Ishikawa (cell line): ENCODE results near the gene MRFAP1L1.

Experiments
- CEBPB ChIP-seq: IDR thresholded peaks from 2 replicates; pipeline ENCODE4 v1.6.1; 2012
- CREB1 ChIP-seq: IDR thresholded peaks from 2 replicates; pipeline ENCODE4 v1.6.1; 2012; ENCODE audit warnings: low read depth
- EGR1 ChIP-seq: IDR thresholded peaks from 2 replicates; pipeline ENCODE4 v1.6.1; 2012
- EP300 ChIP-seq: IDR thresholded peaks from 2 replicates; pipeline ENCODE4 v1.6.1; 2012; ENCODE audit warnings: borderline replicate concordance
- FOXM1 ChIP-seq: IDR thresholded peaks from 2 replicates; pipeline ENCODE4 v1.6.1; 2012; ENCODE audit warnings: low read depth, borderline replicate concordance
- MAX ChIP-seq: IDR thresholded peaks from 2 replicates; pipeline ENCODE4 v1.6.1; 2012
- NFIC ChIP-seq: IDR thresholded peaks from 2 replicates; pipeline ENCODE4 v1.6.1; 2012
- RAD21 ChIP-seq: IDR thresholded peaks from 2 replicates; pipeline ENCODE4 v1.6.1; 2012; ENCODE audit warnings: low read depth
- REST ChIP-seq: IDR thresholded peaks from 2 replicates; pipeline ENCODE4 v1.6.1; 2012; ENCODE audit warnings: low read depth, mild to moderate bottlenecking
- TAF1 ChIP-seq: IDR thresholded peaks from 2 replicates; pipeline ENCODE4 v1.6.1; 2012; ENCODE audit warnings: low read depth, mild to moderate bottlenecking
- TCF12 ChIP-seq: IDR thresholded peaks from 2 replicates; pipeline ENCODE4 v1.6.1; 2012; ENCODE audit warnings: low read depth
- TEAD4 ChIP-seq: IDR thresholded peaks from 2 replicates; pipeline ENCODE4 v1.6.1; 2012
- USF1 ChIP-seq: IDR thresholded peaks from 2 replicates; pipeline ENCODE4 v1.6.1; 2012
- YY1 ChIP-seq: IDR thresholded peaks from 2 replicates; pipeline ENCODE4 v1.6.1; 2012; ENCODE audit warnings: low read depth
- ZBTB7A ChIP-seq: IDR thresholded peaks from 2 replicates; pipeline ENCODE4 v1.6.1; 2012; ENCODE audit warnings: low read depth

The MRFAP1L1 gene

GRCh38 chr4:6686104-6686787 is 23.4 kb downstream of the MRFAP1L1 start:
- TF ChIP-seq NFIC (no peak), EP300 (no peak), TCF12 (no peak), CEBPB (no peak), USF1 (no peak), MAX (no peak), CREB1 (no peak), EGR1 (no peak), REST (no peak), ZBTB7A (no peak), TAF1 (no peak), FOXM1 (no peak), YY1 (no peak), TEAD4 (no peak)

GRCh38 chr4:6684656-6685055 is 25.0 kb downstream of the MRFAP1L1 start:
- TF ChIP-seq FOXM1: no peak
- no peak for TF ChIP-seq NFIC
- no peak for TF ChIP-seq TEAD4
- TF ChIP-seq YY1: no peak
- no peak for TF ChIP-seq EP300
- TF ChIP-seq RAD21: no peak
- no peak for TF ChIP-seq REST
- TF ChIP-seq CREB1: no peak
- TF ChIP-seq TAF1: no peak
- TF ChIP-seq USF1: no peak
- TF ChIP-seq ZBTB7A: no peak
- no peak for TF ChIP-seq MAX
- no peak for TF ChIP-seq TCF12
- TF ChIP-seq EGR1: no peak
- TF ChIP-seq CEBPB: no peak

- TF ChIP-seq MAX (no peak), RAD21 (no peak), CEBPB (no peak), USF1 (no peak), CREB1 (no peak), TEAD4 (no peak), EP300 (no peak), EGR1 (no peak), YY1 (no peak), NFIC (no peak), REST (no peak), TCF12 (no peak), FOXM1 (no peak)
Observed at GRCh38 chr4:6682862-6683590, 26.6 kb downstream of the MRFAP1L1 start.
